Measurements from ENCODE around the gene CSRP2.

CSRP2 gene

GRCh38 chr12:76879710-76880518 lies 1.1 kb upstream of the CSRP2 start:
- H3K27me3 Mint-ChIP-seq (ENCODE audit: low read depth), result peaks cover 67% of the 10 kb centered on the region
- no peak overlapping the region for H3K27ac Mint-ChIP-seq
- H3K4me3 Mint-ChIP-seq, result peak overlapping the region; percentile 85

DNA sequence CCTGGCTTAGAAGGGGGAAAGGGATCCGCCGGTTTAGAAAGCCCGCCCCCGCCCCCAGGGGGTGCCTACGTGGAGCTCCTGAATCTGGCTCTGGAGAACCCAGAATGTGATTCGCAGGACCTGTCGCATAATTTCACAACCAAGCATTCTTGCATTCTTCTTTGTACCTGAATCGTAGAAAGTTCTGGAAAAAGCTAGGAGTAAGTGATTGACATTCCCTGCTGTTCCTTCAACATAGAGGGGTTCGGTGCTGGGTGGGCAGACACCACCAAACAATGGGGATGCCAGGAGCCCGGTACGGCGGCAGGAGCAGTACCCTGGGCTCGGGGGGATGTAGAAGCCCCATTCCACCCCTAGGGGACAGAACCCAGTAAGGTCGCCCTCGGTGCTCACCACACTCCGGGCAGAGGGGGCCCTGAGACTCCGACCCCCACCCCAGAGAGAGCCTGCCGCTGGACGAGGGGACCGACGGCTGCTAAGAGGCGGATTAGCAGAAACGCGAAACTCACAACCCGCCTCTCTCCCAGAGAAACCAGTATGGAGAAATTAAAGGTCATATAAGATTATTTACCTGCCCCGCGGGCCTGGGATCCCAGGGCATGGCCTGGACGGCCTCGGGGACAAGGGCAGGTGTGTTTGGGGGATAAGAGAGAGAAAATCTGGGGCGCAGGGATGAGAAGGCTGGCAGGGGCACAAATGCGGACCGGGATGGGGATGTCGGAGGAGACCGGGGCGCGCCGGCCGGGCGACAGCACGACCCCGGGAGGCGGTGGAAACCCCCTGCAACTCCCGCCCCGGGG lies 520 bp downstream of the CSRP2 start:
- Mint-ChIP-seq H3K4me1 (ENCODE audit: low read depth) (peaks cover 11% of the 10 kb centered on the region), H3K36me3 (ENCODE audit: low read depth) (no peaks in the 10 kb centered on the region), H3K27me3 (ENCODE audit: low read depth) (peaks cover 61% of the 10 kb centered on the region), H3K9me3 (no peaks in the 10 kb centered on the region), H3K4me3 (peak overlapping the region; percentile 95), H3K27ac (no peak overlapping the region)

More at GRCh38 chr12:76879710-76880518, 1.1 kb upstream of the CSRP2 start:
- peaks cover 11% of the 10 kb centered on the region for H3K4me1 Mint-ChIP-seq (ENCODE audit: low read depth)
- no peaks in the 10 kb centered on the region for H3K9me3 Mint-ChIP-seq
- no peaks in the 10 kb centered on the region for H3K36me3 Mint-ChIP-seq (ENCODE audit: low read depth)

- Mint-ChIP-seq H3K27ac (no peak overlapping the region), H3K36me3 (ENCODE audit: low read depth) (no peaks in the 10 kb centered on the region), H3K27me3 (ENCODE audit: low read depth) (peaks cover 58% of the 10 kb centered on the region), H3K4me1 (ENCODE audit: low read depth) (peaks cover 11% of the 10 kb centered on the region), H3K9me3 (no peaks in the 10 kb centered on the region), H3K4me3 (no peak overlapping the region)
Measured at GRCh38 chr12:76876696-76877229, 2.1 kb downstream of the CSRP2 start.

DNA sequence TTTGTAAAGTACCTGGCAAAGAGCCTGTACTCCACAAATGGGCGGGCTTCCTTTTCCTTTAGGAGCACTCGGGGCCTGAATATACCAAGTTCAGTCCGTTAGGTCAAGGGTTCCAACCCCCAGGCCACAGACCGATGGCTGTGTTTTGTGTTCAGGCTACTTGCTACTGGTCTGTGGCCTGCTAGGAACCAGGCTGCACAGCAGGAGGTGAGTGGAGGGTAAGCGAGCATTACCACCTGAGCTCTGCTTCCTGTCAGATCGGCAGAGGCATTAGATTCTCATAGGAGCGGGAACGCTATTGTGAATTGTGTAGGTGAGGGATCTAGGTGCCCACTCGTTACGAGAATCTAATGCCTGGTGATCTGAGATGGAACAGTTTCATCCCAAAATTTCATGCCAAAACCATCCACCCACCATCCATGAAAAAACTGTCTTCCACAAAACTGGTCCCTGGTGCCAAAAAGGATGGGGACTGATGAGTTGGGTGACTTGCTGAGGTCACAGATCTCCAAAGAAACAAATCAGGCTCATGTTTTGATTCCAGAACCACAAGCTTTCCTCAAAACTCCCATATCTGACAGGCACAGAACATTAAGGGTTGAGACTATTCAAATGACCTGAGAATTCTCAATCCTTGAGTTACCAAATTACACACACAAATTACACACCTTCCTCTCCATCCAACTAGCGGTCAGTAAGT lies 4.2 kb downstream of the CSRP2 start:
- Mint-ChIP-seq H3K4me1 (ENCODE audit: low read depth) (peaks cover 9% of the 10 kb centered on the region), H3K9me3 (no peaks in the 10 kb centered on the region), H3K27ac (no peak overlapping the region), H3K36me3 (ENCODE audit: low read depth) (no peaks in the 10 kb centered on the region), H3K4me3 (no peak overlapping the region), H3K27me3 (ENCODE audit: low read depth) (peaks cover 41% of the 10 kb centered on the region)

DNA sequence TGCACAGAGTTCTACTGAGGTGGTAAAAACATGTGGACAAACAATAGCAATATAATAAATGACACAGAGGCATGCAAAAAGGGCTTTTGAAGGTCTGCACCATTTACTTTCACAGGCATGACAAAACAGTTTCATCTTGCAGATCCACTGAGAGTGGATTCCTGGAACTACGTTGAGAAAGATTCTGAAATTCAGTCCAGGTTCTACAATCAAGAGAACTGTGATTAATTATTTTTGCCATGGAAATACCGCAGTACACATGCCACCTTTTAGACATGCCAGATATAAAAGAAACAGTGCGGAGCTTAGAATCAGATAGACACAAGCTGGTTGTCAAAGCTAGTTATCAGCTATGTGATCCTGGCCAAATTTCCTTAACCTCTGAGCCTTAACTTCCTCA lies 4.8 kb downstream of the CSRP2 start:
- no peak overlapping the region for H3K27ac Mint-ChIP-seq
- H3K4me3 Mint-ChIP-seq, result no peak overlapping the region
- H3K27me3 Mint-ChIP-seq (ENCODE audit: low read depth), result peaks cover 36% of the 10 kb centered on the region

DNA sequence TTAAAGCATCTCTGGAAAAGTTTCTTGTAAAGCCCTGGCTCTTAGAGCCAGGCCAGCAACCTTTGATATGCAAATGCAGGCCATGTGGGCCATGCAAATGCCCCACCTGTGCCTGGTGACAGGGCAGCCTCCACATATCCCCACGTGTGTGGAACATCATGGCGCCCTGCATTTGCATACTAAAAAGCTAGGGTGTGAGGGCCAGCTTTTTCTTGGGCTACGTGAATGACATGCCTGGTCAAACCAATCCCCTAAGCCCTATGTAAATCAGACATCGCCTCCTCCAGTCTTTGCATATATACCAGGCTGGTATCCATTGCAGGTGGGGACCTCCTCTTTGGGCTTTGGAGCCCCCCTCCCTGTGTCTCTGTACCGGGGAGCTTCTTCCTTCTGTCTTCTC lies 6.4 kb downstream of the CSRP2 start:
- Mint-ChIP-seq H3K4me3 (no peak overlapping the region), H3K27ac (no peak overlapping the region), H3K36me3 (ENCODE audit: low read depth) (no peaks in the 10 kb centered on the region), H3K27me3 (ENCODE audit: low read depth) (peaks cover 24% of the 10 kb centered on the region), H3K4me1 (ENCODE audit: low read depth) (no peaks in the 10 kb centered on the region), H3K9me3 (no peaks in the 10 kb centered on the region)

More for the DNA sequence above, 4.8 kb downstream of the CSRP2 start:
- no peaks in the 10 kb centered on the region for H3K36me3 Mint-ChIP-seq (ENCODE audit: low read depth)
- peaks cover 5% of the 10 kb centered on the region for H3K4me1 Mint-ChIP-seq (ENCODE audit: low read depth)
- no peaks in the 10 kb centered on the region for H3K9me3 Mint-ChIP-seq

DNA sequence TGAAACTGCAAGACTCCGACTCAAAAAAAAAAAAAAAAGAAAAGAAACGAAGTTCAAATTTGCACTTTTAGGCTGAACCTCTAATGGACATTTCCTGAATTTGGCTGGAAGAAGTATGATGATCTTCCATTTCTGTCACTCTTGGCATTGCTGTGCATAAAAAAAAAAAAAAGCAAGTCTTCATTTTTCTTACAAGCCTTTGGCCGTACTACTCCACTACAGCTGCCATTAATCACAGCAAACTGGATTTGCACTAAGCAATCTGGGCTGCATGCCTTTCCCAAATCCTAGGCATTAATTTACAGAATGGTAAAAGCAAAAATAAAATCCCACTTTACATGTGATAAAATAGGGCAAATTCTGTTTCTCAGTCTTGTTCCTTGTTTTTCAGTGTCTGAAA lies 7.1 kb downstream of the CSRP2 start:
- Mint-ChIP-seq H3K27ac (no peak overlapping the region), H3K4me3 (no peak overlapping the region), H3K27me3 (ENCODE audit: low read depth) (peaks cover 17% of the 10 kb centered on the region), H3K9me3 (no peaks in the 10 kb centered on the region), H3K4me1 (ENCODE audit: low read depth) (no peaks in the 10 kb centered on the region), H3K36me3 (ENCODE audit: low read depth) (no peaks in the 10 kb centered on the region)

- Mint-ChIP-seq H3K4me3 (no peak overlapping the region), H3K27me3 (ENCODE audit: low read depth) (peaks cover 10% of the 10 kb centered on the region), H3K4me1 (ENCODE audit: low read depth) (no peaks in the 10 kb centered on the region), H3K9me3 (no peaks in the 10 kb centered on the region), H3K36me3 (ENCODE audit: low read depth) (no peaks in the 10 kb centered on the region), H3K27ac (no peak overlapping the region)
Measured at GRCh38 chr12:76871082-76871481, 7.7 kb downstream of the CSRP2 start.

- Mint-ChIP-seq H3K4me3 (no peak overlapping the region), H3K4me1 (ENCODE audit: low read depth) (no peaks in the 10 kb centered on the region), H3K27me3 (ENCODE audit: low read depth) (no peaks in the 10 kb centered on the region), H3K9me3 (no peaks in the 10 kb centered on the region), H3K36me3 (ENCODE audit: low read depth) (no peaks in the 10 kb centered on the region), H3K27ac (no peak overlapping the region)
Measured at GRCh38 chr12:76866726-76867125, 12.1 kb downstream of the CSRP2 start.

GRCh38 chr12:76866151-76866567 lies 12.7 kb downstream of the CSRP2 start:
- H3K36me3 Mint-ChIP-seq (ENCODE audit: low read depth), result no peaks in the 10 kb centered on the region
- H3K4me1 Mint-ChIP-seq (ENCODE audit: low read depth), result no peaks in the 10 kb centered on the region

DNA sequence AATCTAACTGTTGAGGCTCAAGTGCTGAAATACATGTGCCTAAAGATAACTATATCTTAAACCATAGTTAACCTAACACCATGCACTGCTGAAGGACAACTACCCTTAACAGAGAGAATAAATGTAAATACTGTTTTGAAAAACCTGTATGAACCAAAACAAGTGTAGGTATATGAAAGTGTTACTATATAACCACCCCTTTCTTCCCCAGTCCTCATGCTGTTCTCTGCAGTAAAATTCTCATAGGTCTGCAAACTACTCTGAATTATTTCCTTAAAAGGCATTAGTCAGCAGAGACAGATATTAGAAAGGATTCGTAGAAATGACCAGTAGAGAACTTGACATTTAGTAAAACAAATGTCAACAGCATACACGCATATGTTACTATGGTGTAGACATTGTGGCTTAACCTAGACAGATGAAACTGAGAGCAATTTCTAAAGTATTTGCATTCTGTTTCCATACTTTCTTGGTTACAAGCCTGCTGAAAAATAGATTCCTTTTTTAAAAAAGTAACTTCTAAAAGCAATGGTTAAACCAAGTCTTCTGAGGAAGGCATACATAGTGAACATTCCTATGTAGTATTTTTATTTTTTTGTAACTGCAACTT lies 13.9 kb downstream of the CSRP2 start:
- H3K9me3 Mint-ChIP-seq, result no peaks in the 10 kb centered on the region
- no peaks in the 10 kb centered on the region for H3K27me3 Mint-ChIP-seq (ENCODE audit: low read depth)
- H3K27ac Mint-ChIP-seq, result no peak overlapping the region
- H3K4me1 Mint-ChIP-seq (ENCODE audit: low read depth), result no peaks in the 10 kb centered on the region
- no peaks in the 10 kb centered on the region for H3K36me3 Mint-ChIP-seq (ENCODE audit: low read depth)
- H3K4me3 Mint-ChIP-seq, result no peak overlapping the region

More at GRCh38 chr12:76866151-76866567, 12.7 kb downstream of the CSRP2 start:
- no peak overlapping the region for H3K4me3 Mint-ChIP-seq
- no peaks in the 10 kb centered on the region for H3K27me3 Mint-ChIP-seq (ENCODE audit: low read depth)
- H3K9me3 Mint-ChIP-seq, result no peaks in the 10 kb centered on the region
- H3K27ac Mint-ChIP-seq, result no peak overlapping the region

GRCh38 chr12:76863837-76864236 lies 15.0 kb downstream of the CSRP2 start:
- no peaks in the 10 kb centered on the region for H3K36me3 Mint-ChIP-seq (ENCODE audit: low read depth)
- no peak overlapping the region for H3K27ac Mint-ChIP-seq
- no peak overlapping the region for H3K4me3 Mint-ChIP-seq
- H3K27me3 Mint-ChIP-seq (ENCODE audit: low read depth), result no peaks in the 10 kb centered on the region
- no peaks in the 10 kb centered on the region for H3K4me1 Mint-ChIP-seq (ENCODE audit: low read depth)
- H3K9me3 Mint-ChIP-seq, result no peaks in the 10 kb centered on the region

DNA sequence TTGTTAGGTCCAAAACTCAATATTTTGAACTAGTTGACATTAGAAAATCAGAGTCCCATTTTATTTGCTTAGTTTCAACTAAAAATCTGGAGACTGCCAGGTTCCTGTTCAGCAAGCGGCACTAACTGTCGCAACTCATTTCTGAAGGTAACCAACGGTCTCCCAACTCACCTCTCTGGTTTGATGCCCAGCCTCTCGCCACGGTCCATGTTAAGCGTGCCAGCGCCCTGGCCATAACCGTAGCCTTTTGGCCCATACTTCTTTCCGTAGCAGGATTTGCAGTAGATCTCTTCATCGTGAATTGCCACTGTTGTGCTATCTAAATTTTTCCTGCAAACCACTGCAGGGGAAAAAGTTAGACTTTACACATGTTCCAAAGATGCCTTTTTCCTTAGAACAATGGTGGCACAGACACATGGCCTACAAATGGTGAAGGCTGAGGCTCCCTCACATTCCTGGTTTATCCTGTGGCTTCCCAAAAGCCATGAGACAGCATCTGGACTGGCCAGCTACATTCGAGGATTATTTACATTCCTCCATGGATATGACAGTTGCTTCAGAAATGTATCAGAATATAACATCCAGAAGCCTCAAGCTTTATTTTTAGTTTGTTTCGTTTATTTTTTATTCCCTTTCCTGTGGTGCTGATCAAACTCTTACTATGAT lies 15.7 kb downstream of the CSRP2 start:
- Mint-ChIP-seq H3K27me3 (ENCODE audit: low read depth) (no peaks in the 10 kb centered on the region), H3K4me1 (ENCODE audit: low read depth) (no peaks in the 10 kb centered on the region), H3K27ac (no peak overlapping the region), H3K36me3 (ENCODE audit: low read depth) (no peaks in the 10 kb centered on the region), H3K4me3 (no peak overlapping the region), H3K9me3 (no peaks in the 10 kb centered on the region)

DNA sequence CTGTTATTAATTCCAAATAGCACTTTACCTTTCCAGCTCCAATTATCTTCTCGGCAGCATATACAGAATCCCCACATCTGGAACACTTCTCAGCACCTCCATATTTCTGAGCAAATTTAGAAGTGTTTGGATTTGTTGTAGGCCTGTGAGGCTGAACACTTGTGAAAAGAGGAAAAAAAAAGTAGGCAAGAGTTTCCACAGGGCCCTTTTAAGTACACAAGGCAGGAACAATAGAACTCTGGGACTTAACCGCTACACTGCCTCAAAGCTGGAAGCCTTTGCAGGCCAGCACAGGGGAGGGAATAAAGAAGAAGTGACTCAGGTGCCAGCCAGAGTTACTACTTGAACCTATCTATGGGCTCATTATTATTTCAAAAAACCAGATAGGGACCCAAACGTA lies 18.6 kb downstream of the CSRP2 start:
- Mint-ChIP-seq H3K27me3 (ENCODE audit: low read depth) (no peaks in the 10 kb centered on the region), H3K27ac (no peak overlapping the region), H3K4me3 (no peak overlapping the region), H3K36me3 (ENCODE audit: low read depth) (no peaks in the 10 kb centered on the region), H3K9me3 (no peaks in the 10 kb centered on the region), H3K4me1 (ENCODE audit: low read depth) (no peaks in the 10 kb centered on the region)

Data from T-helper 1 cell treated with Interleukin-12 subunit alpha and Interleukin-12 subunit beta and Interleukin-4 antibody, amounts not matched to agents 30 μg/mL and 1 μg/mL, for 36 hours (primary cell).